K562 (cell line): ENCODE measurements around the gene UCN. TPM values are rescaled to one million over a fixed set of nuclear protein-coding genes. Genes with fewer than 3 reads are reported as not detected.

Source experiments
- ATAC-seq: fragments of 200-7000 bp; cut with Tn5 transposase; 3 replicates; pipeline ENCODE4 v1.9.1; 2020; ENCODE audit warnings: moderate library complexity
- BruUV-seq: library from RNA; stranded (reverse); fragments of 400-500 nt; replicated peaks from 2 replicates; lab custom pipeline; 2021; lab: Mats Ljungman, UMichigan
- CTCF ChIA-PET: fragments of 300-600 bp; formaldehyde crosslinking; extraction: SDS; loops from one replicate; lab custom pipeline; 2021; ENCODE audit warnings: low intra/inter-chr PET ratio; lab: Yijun Ruan, JAX
- POLR2A ChIA-PET: fragments of 300-600, 350-650 bp; sonication (Branson Sonifier 250); formaldehyde crosslinking; extraction: SDS; loops from one replicate; lab custom pipeline; 2021; ENCODE audit warnings: antibody characterized with exemption, inconsistent platforms; lab: Yijun Ruan, JAX
- DNase-seq, 4 experiments: peaks; one replicate each; pipeline versions ENCODE4 v3.0.0 to v3.0.0-alpha.2; 2011 to 2018; ENCODE audit warnings: low spot score in 3 of 4, mixed read lengths in 3 of 4; ENCODE audit errors: extremely low read depth in 1 of 4
- FAIRE-seq: peaks from 2 replicates; lab custom pipeline; 2011; peaks lifted over from hg19 to GRCh38; lab: Jason Lieb, UNC
- H2AFZ ChIP-seq: 2 replicates; pipeline ENCODE4 v1.6.0; 2011; ENCODE audit warnings: low read depth, low read length, control low read depth, inconsistent platforms
- H3K27ac ChIP-seq: fragments of 200-600 bp; 3 replicates; pipeline ENCODE4 v1.8.0; 2011; ENCODE audit warnings: low read depth, mild to moderate bottlenecking, control low read depth, inconsistent platforms, low read length, moderate library complexity, mixed read lengths; ENCODE audit errors: extremely low read depth
- H3K27me3 ChIP-seq, 2 experiments: fragments of 300-600 bp in 1 of 2; 2 replicates in 1 of 2; 3 replicates in 1 of 2; pipeline versions ENCODE4 v1.6.0 to v1.8.0; 2011; ENCODE audit warnings: inconsistent platforms in 2 of 2, low read length in 2 of 2, mild to moderate bottlenecking in 1 of 2, mixed read lengths in 1 of 2, moderate library complexity in 1 of 2; ENCODE audit not compliant: control insufficient read depth in 2 of 2, insufficient read depth in 2 of 2
- H3K36me3 ChIP-seq: fragments of 300-600 bp; 3 replicates; pipeline ENCODE4 v1.8.0; 2011; ENCODE audit warnings: mild to moderate bottlenecking, low read length, inconsistent platforms; ENCODE audit not compliant: control insufficient read depth, insufficient read depth
- H3K4me1 ChIP-seq, 2 experiments: fragments of 200-600 bp in 1 of 2; replicated peaks in 1 of 2; 2 replicates in 1 of 2; 3 replicates in 1 of 2; pipeline versions ENCODE4 v1.5.1 to v1.8.0; 2011; ENCODE audit warnings: inconsistent platforms in 2 of 2, low read length in 2 of 2, mild to moderate bottlenecking in 1 of 2, mixed read lengths in 1 of 2, moderate library complexity in 1 of 2; ENCODE audit not compliant: control insufficient read depth in 2 of 2, insufficient read depth in 2 of 2
- H3K4me2 ChIP-seq: 2 replicates; pipeline ENCODE4 v1.6.1; 2011; ENCODE audit warnings: low read length, control low read depth, inconsistent platforms, mixed read lengths; ENCODE audit not compliant: insufficient read depth
- H3K4me3 ChIP-seq: fragments of 200-600 bp; sonication (generic), shearing (Covaris generic); 2 replicates; pipeline ENCODE4 v1.5.1; 2016; ENCODE audit warnings: control low read depth, inconsistent platforms
- H3K79me2 ChIP-seq: fragments of 200-600 bp; 3 replicates; pipeline ENCODE4 v1.8.0; 2011; ENCODE audit warnings: low read length, inconsistent platforms; ENCODE audit not compliant: control insufficient read depth, insufficient read depth
- H3K9ac ChIP-seq, 2 experiments: 2 replicates each; pipeline versions ENCODE4 v1.6.0 to v1.6.1; 2011; ENCODE audit warnings: low read depth in 2 of 2, low read length in 2 of 2, control low read depth in 1 of 2, inconsistent platforms in 1 of 2, mild to moderate bottlenecking in 1 of 2, mixed read lengths in 1 of 2; ENCODE audit not compliant: insufficient read depth in 1 of 2
- H3K9me1 ChIP-seq: one replicate; pipeline ENCODE4 v1.6.0; 2011; ENCODE audit warnings: inconsistent platforms, mild to moderate bottlenecking, low read length, moderate library complexity; ENCODE audit not compliant: control insufficient read depth, insufficient read depth
- H3K9me3 ChIP-seq: replicated peaks from 2 replicates; pipeline ENCODE4 v1.5.1; 2011; ENCODE audit warnings: low read depth, low read length, inconsistent platforms; ENCODE audit not compliant: control insufficient read depth, insufficient read depth
- H4K20me1 ChIP-seq: replicated peaks from 2 replicates; pipeline ENCODE4 v1.6.1; 2011; ENCODE audit warnings: low read length, inconsistent platforms, mixed read lengths; ENCODE audit not compliant: control insufficient read depth, insufficient read depth
- CLOCK ChIP-seq: fragments of 250-450 bp; sonication (Bioruptor Pico); IDR thresholded peaks from 2 replicates; pipeline ENCODE4 v1.4.0; 2020; ENCODE audit warnings: mild to moderate bottlenecking, moderate library complexity, borderline replicate concordance
- DNMT1 ChIP-seq: fragments of 450-650 bp; IDR thresholded peaks from 2 replicates; pipeline ENCODE4 v1.6.1; 2016; ENCODE audit warnings: antibody characterized with exemption, mild to moderate bottlenecking
- GATA2 ChIP-seq: sonication (generic); formaldehyde crosslinking; IDR thresholded peaks from 2 replicates; pipeline ENCODE4 v1.4.0; 2020; ENCODE audit warnings: mild to moderate bottlenecking, missing genetic modification reagents
- HINFP ChIP-seq: fragments of 450-650 bp; conservative IDR thresholded peaks from 2 replicates; pipeline ENCODE4 v1.6.1; 2016; ENCODE audit warnings: missing genetic modification characterization, low read depth, mild to moderate bottlenecking, control low read depth, missing compliant biosample characterization
- HLTF ChIP-seq: fragments of 450-650 bp; IDR thresholded peaks from 2 replicates; pipeline ENCODE4 v1.6.1; 2016
- RB1 ChIP-seq: fragments of 450-650 bp; IDR thresholded peaks from 2 replicates; pipeline ENCODE4 v1.6.1; 2017; ENCODE audit warnings: low read depth, mild to moderate bottlenecking
- RBBP5 ChIP-seq: fragments of 200-600 bp; sonication (generic); IDR thresholded peaks from 2 replicates; pipeline ENCODE4 v1.6.1; 2012; ENCODE audit warnings: borderline replicate concordance, mild to moderate bottlenecking, low read length, control low read depth, inconsistent platforms; ENCODE audit not compliant: insufficient read depth, poor library complexity, severe bottlenecking
- SAP30 ChIP-seq: fragments of 200-600 bp; sonication (generic); IDR thresholded peaks from 2 replicates; pipeline ENCODE4 v1.6.1; 2012; ENCODE audit warnings: borderline replicate concordance, low read depth, mild to moderate bottlenecking, moderate library complexity, low read length, control low read depth, inconsistent platforms; ENCODE audit not compliant: insufficient read depth, poor library complexity, severe bottlenecking
- SREBF1 ChIP-seq: fragments of 150-350 bp; IDR thresholded peaks from 2 replicates; pipeline ENCODE4 v1.6.1; 2014; ENCODE audit warnings: antibody characterized with exemption, low read depth, low read length, borderline replicate concordance
- U2AF1 ChIP-seq: fragments of 200-400 bp; formaldehyde crosslinking; optimal IDR thresholded peaks from 2 replicates; pipeline ENCODE3; 2017; ENCODE audit warnings: mild to moderate bottlenecking, low read depth, low read length, moderate library complexity
- ZNF785 ChIP-seq: fragments of 250-450 bp; sonication (Bioruptor Pico); IDR thresholded peaks from 2 replicates; pipeline ENCODE4 v1.4.0; 2020; ENCODE audit warnings: mild to moderate bottlenecking
- WGBS: fragments of 100-300 bp; shearing (Covaris generic); methylation state at CpG from one replicate; pipeline ENCODE4 v1.1.6; 2016; ENCODE audit warnings: low coverage, mixed read lengths; ENCODE audit not compliant: insufficient coverage; ENCODE audit errors: missing lambda C conversion rate; 5-methylcytosine and 5-hydroxymethylcytosine counted together
- in situ Hi-C: fragments of 300-500 bp; cut with MboI; formaldehyde crosslinking; loops from 4 replicates; pipeline ENCODE4 v1.15.0; 2018; ENCODE audit warnings: inconsistent platforms, mixed read lengths
- intact Hi-C: fragments of 100-400 bp; cut with micrococcal nuclease; formaldehyde crosslinking; loops from 2 replicates; pipeline ENCODE4 v1.14.2; 2022
- polyA plus RNA-seq, 8 experiments: library from polyadenylated mRNA; depleted of rRNA in 4 of 8; stranded (reverse) in 5 of 8; unstranded in 3 of 8; fragments of >200 nt; fragmentation: Nextera tagmentation in 2 of 8; fragmentation: Illumina TruSeq in 1 of 8; extraction: Ambion mirVana in 2 of 8; extraction: Trizol in 1 of 8; gene quantifications; 2 replicates each; pipeline versions ENCODE4 v1.2.1 to v1.2.3, GENCODE V29; 2011 to 2014; ENCODE audit warnings: inconsistent platforms in 1 of 8, missing spikeins in 1 of 8
- total RNA-seq, 7 experiments: library from RNA; depleted of rRNA in 6 of 7; stranded (reverse); fragments of >200 nt in 6 of 7; fragmentation: Illumina TruSeq in 2 of 7; extraction: Trizol in 2 of 7; gene quantifications; 2 replicates each; pipeline versions ENCODE4 v1.2.1 to v1.2.3, GENCODE V29; 2011 to 2021; ENCODE audit warnings: low replicate concordance in 1 of 7
- TF ChIP-seq, protein P1 (sequence below): fragments of 250-450 bp; sonication (Bioruptor Pico); IDR thresholded peaks from 2 replicates; pipeline ENCODE4 v1.5.0; 2022; ENCODE audit warnings: mild to moderate bottlenecking

The UCN gene
- total and polyA plus RNA-seq, 9 of the 15 experiments (the other 6 are each of a cell fraction or from before 2014, with no cell fraction given) = 0.10 to 2.7 (median 0.43) TPM

- TF ChIP-seq SREBF1 (no peak), HLTF (no peak)
These were observed 2.7 kb downstream of the UCN start (continued) for GRCh38 chr2:27305516-27305915.

DNA sequence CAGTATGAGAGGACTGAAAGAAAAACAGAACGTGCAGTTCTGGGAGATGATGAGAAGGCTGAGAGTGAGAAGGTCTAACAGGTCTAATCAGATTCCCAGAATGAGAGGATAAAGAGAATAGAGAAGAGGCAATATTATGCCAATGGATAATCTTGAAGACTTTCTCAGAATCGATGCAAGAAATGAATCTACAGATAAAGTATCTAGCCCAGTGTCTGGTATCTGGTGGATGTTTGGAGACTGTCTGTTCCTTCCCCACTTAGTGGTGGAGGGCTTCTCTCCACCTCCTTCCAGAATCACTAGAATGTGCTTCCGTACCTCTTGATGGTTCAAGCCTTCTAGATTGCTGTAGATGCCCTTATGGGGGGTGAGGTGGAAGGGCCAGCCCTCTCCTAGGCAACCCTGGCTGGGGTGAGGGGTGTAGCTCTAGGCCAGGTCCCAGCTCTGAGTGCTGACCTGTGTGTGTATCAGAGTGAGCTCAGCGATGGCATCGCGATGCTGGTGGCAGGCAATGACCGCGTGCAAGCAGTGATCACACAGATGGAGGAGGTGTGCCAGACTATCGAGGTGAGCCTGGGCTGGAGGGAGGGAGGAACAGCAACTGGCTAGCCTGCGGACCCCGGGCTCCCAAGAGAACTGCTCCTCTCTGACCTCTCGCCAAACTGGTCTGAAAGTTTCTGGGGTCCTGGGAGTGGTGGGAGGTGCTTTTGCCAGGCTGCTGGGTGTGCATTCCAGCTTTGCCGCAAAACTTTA lies 3.6 kb downstream of the UCN start:
- H3K4me1 ChIP-seq = peaks cover 0 to 8% of the 10 kb centered on the region in 2 experiments; a peak in 3 of 5 replicates
- ATAC-seq (no peak), DNase-seq (no peak), FAIRE-seq (peak; percentile 37)
- no peaks in the 10 kb centered on the region for H3K9me1 ChIP-seq
- H3K9me3 ChIP-seq = no peaks in the 10 kb centered on the region
- ChIA-PET CTCF (interaction anchor here (1.3 to 2.7 kb wide), 3 partner anchors 24 to 207 kb away, joined by 8 to 23 read pairs (median 19); no protein-coding TSS in a partner anchor), POLR2A (interaction anchor here (0.6 to 1.5 kb wide), 2 partner anchors 10 to 329 kb away, joined by 3 to 4 read pairs; no protein-coding TSS in a partner anchor)
- intact Hi-C loops = loop anchor here (5.0 kb wide), 3 partner anchors 68 to 378 kb away; partner anchors contain the start of genes EIF2B4 and SNX17
- H3K36me3 ChIP-seq = peaks cover 14% of the 10 kb centered on the region; the same call in 2 of the 3 replicates
- no peaks in the 10 kb centered on the region for H3K27me3 ChIP-seq
- 21% methylated on average over 8 of the region's 13 CpGs for WGBS
- BruUV-seq = no TSS peak
- no peak overlapping the region for H3K4me3 ChIP-seq
- no peaks in the 10 kb centered on the region for H3K79me2 ChIP-seq
- no peak overlapping the region for H3K4me2 ChIP-seq
- H3K9ac ChIP-seq = no peak overlapping the region
- no peaks in the 10 kb centered on the region for H4K20me1 ChIP-seq
- in situ Hi-C loops = no loop called here
- H3K27ac ChIP-seq = no peak overlapping the region
- no peak overlapping the region for H2AFZ ChIP-seq
- TF ChIP-seq RBBP5 (no peak), SAP30 (no peak), HINFP (tag) (no peak), CLOCK (CRISPR knock-in tag) (no peak), GATA2 (CRISPR knock-in tag) (no peak), U2AF1 (no peak), DNMT1 (no peak), RB1 (no peak), ZNF785 (CRISPR knock-in tag) (no peak)
- TF ChIP-seq, protein P1, sequence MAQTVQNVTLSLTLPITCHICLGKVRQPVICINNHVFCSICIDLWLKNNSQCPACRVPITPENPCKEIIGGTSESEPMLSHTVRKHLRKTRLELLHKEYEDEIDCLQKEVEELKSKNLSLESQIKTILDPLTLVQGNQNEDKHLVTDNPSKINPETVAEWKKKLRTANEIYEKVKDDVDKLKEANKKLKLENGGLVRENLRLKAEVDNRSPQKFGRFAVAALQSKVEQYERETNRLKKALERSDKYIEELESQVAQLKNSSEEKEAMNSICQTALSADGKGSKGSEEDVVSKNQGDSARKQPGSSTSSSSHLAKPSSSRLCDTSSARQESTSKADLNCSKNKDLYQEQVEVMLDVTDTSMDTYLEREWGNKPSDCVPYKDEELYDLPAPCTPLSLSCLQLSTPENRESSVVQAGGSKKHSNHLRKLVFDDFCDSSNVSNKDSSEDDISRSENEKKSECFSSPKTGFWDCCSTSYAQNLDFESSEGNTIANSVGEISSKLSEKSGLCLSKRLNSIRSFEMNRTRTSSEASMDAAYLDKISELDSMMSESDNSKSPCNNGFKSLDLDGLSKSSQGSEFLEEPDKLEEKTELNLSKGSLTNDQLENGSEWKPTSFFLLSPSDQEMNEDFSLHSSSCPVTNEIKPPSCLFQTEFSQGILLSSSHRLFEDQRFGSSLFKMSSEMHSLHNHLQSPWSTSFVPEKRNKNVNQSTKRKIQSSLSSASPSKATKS (CRISPR knock-in tag) = no peak
